GM21723 (cell line): ENCODE results near the gene C1QTNF12.
"Not testable (repeated sequence)": the region's sequence is repeated elsewhere in the genome, so short reads cannot be mapped to it uniquely, and the experiment has no call there.

Experiments used
- ATAC-seq: cut with Tn5 transposase; IDR thresholded peaks from one replicate; pipeline ENCODE4 v1.9.1; 2021; ENCODE audit warnings: mild to moderate bottlenecking, moderate library complexity; ENCODE audit not compliant: unreplicated experiment

Gene C1QTNF12

DNA sequence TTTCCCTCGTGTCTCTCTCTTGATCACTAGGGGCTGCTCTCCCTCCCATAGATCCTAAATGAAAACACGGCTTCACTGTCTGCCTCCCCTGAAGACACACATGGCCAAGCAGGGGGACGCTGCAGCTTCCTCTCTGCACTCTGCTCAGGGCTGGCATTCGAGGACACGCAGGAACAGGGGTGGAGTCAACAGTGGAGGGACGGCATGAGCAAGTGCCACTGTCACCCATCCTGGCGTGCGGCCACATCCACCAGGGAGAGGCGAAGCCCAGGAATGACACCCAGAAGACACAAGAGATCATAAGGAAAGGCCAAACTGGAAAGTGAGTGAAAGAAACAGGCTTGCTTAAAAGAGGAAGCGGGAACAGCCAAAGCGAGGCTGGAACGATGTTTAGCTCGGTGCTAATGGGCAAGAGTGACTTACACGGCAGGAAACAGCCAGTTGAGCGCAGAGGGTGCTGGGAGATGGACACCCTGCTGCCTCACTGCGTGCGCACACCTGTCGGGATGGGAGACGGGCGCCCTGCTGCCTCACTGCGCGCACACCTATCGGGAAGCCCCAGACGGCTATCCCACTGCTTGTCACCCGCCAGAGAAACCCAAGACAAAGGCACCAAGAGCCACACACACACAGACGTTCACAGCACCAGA is 13.6 kb upstream of the C1QTNF12 start:
- no peak for ATAC-seq

DNA sequence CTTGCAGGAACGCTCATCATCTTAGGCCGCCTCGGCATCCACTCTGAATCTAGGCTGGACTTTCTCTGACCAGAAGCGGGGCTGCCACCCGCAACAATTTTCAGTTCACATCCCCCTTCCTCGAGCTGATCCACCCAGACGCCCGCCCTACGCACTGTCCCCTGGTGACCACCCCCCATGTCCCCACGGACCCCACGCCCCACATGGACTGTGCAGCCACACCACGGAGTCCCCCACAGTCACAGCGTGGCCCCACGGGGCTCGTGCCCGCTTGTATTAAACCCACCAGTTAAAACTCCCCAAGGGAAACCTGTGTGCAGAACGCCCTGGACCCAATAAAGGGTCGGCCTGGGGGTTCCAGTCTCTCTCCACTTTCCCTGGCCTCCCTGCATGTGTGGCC is 13.0 kb upstream of the C1QTNF12 start:
- no peak for ATAC-seq

DNA sequence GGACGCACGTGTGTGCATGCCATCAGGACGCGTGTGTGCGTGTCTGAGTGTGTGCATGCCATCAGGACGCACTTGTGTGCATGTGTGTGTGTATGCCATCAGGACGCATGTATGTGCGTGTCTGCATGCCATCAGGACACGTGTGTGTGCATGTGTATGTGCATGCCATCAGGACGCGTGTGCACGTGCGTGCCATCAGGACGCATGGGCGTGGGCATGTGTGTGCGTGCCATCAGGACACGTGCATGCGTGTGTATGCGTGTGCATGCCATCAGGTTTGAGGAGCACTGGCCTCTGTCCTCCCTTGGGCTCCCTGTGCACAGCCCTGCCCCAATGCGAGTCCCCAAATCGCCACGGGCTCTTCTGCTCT is 12.6 kb upstream of the C1QTNF12 start:
- no peak for ATAC-seq

DNA sequence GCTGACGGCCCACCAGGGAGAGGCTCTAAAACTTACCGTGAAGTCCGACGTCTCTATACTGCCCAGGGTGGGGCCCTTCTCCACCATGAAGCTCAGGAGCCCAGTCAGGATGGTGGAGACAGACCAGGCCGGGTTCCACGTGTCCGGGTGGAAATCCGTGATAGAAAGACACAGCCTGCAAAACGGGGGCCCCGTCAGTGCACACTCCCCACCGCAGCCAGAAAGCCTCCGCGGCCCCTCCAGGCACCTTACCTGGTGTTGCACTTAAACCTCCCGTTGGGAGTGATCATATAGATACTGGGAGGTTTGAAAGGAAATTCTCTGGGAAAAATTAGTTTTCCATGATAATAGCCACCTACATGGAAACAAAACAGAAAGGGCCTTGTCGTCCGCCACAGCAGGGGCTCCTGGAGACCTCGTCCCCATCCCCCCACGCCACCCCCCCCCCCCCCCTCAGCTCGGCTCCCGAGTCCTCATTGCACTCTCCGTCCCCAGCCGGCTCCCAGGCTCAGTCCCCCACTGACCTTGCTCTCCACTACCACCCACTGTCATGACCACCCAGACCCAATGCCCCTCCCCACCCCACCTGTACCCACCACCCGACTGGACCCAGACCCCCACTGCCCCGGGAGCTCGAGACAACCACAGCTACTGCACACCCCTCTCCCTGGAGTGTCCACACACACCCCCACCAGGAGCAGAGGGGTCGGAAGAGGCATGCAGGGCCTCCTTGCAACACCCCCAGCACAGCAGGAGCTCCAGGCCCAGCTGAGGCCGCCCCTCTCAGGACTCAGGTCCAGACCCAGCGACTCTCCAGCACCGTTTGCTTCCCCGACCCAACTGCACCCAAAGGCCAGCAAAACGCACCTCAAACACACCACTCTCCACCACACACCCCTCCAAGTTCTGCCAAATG is 10.7 kb upstream of the C1QTNF12 start:
- ATAC-seq = no peak

DNA sequence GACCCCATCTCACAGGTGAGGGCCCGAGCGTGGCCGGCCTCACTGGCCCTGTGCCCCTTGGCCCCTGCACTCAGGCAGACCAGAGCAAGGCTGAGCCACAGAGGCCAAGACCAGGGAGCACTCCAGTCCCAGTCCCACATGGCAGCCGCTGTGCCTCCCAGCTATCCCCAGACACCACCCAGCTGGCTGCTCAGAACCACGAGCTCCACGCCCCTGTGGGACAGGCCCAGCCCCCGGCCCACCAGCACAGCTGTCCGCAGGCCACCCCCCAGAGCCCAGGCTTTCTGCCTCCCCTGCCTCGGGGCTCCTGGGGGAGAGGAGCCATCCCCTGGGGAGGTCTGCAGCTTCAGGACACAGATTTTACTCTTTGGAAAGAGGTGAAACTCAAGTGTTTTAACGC is 9.1 kb upstream of the C1QTNF12 start:
- ATAC-seq = no peak

DNA sequence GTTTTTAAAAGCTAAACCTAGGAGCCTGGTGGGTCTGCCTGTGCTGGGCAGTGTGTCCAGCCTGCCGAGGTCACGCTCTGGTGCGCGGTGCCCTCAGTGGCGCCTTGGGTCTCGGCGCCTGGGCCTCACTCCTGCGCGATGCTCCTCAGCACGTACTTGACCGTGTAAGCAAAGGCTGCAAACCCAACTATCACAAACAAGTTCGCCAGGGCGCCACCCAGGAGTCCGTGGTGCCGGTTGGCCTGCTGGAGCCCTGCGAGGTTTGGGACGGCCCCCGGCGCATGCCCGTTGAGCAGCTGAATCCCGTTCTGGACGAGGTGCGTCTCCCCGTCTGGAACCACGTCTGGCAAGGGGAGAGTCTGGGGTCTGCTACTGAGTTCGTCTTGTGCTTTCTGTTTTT is 8.6 kb upstream of the C1QTNF12 start:
- no peak for ATAC-seq

DNA sequence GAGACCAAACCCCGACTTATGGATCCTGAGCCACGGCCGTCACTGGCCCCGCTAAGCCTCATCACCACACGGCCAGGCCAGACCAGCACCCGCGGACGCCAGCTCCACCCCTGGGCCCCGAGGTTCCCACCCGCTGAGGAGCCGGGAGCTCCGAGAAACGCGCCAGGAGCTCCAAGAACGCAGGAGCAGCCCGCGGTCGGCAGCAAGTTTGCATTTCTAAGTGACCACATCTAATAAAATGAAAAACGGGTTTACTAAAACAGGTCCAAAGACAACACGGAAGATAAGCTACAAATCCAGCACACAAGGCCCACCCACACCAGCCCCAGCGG is 8.1 kb upstream of the C1QTNF12 start:
- no peak for ATAC-seq

DNA sequence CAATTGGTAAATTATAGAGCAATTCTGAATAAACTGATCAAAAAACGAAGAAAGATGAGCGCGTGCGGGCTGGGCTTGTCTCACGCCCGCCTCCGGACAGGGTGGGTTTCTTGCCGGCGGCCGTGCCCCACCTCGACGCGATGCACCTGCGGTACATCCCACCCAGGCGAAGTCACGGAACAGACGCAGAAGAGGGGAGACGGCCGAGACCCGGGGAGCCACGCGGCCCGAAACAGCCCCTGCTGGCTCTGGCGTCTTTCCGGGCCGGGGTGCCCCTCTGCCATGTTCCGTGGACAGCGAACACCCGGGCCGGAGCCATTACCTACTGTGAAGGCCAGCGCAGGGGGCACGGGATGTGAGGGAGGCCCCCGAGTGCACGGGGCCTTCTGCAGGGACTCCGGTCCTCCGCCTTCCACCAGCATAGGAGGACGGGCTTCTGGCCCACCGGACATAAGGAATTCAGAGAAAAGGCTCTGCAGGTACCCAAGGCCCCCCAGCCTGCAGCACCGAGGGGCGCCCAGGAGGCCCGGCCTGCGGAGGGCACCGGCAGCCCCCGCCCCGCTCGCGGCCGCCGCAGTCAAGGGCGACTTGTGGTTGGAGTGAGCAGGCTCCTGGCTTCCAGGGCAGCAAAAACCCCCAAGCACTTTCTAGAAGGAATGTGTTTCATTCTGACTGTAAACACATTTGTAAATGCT is 7.6 kb upstream of the C1QTNF12 start:
- ATAC-seq = no peak

DNA sequence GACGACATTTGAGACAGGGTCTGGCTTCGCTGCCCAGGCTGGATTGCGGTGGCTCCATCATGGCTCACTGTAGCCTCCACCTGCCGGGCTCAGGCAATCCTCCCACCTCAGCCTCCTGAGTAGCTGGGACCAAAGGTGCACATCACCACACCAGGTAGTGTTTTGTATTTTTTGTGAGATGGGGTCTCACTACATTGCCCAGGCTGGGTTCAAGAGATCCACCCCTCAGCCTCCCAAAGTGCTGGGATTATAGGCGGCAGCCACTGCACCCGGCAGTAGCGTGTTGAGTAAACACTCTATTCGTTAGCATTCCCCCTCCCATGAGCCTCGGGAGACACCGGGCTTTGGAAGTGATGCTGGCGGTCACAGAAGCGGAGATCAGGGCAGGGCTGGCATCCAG is 6.8 kb upstream of the C1QTNF12 start:
- ATAC-seq = no peak

DNA sequence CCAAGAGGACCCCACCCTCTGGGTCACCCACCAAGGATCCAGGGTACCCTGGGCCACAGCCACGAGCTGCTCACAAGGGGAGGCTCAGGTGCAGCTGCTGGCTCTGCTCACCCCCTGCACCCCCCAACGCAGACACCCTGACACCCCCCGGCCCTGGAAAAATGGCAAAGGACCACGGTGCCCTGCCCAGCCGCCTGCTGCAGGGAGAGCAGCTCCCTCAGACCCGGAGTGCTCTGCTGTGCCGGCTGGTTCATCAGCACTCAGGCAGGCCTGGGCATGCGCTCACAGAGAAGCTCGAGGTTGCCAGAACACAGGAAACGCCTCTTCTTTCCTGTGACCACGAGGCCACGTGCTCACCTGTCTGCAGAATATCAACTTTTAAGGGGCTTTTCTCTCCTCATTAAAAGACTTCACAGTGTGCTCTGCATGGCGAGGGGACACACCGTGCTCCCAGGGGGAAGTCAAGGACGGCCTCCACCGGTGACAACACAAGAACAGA is 4.3 kb upstream of the C1QTNF12 start:
- peak; percentile 51 for ATAC-seq

DNA sequence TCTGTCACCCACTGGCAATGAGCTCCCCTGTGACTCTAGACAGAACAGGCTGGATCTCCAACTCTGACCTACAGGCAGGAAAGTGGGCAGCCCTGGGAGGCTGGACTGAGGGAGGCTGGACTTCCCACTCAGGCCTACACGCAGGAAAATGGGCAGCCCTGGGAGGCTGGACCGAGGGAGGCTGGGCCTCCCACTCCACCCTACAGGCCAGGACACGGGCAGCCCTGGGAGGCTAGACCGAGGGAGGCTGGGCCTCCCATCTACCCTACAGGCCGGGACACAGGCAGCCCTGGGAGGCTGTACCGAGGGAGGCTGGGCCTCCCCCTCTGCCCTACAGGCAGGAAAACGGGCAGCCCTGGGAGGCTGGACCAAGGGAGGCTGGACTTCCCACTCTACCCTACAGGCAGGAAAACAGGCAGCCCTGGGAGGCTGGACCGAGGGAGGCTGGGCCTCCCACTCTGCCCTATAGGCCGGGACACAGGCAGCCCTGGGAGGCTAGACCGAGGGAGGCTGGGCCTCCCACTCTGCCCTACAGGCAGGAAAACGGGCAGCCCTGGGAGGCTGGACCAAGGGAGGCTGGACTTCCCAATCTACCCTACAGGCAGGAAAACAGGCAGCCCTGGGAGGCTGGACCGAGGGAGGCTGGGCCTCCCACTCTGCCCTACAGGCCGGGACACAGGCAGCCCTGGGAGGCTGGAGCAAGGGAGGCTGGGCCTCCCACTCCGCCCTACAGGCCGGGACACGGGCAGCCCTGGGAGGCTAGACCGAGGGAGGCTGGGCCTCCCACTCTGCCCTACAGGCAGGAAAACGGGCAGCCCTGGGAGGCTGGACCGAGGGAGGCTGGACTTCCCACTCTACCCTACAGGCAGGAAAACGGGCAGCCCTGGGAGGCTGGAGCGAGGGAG is 1.7 kb upstream of the C1QTNF12 start:
- ATAC-seq = not testable (repeated sequence)

DNA sequence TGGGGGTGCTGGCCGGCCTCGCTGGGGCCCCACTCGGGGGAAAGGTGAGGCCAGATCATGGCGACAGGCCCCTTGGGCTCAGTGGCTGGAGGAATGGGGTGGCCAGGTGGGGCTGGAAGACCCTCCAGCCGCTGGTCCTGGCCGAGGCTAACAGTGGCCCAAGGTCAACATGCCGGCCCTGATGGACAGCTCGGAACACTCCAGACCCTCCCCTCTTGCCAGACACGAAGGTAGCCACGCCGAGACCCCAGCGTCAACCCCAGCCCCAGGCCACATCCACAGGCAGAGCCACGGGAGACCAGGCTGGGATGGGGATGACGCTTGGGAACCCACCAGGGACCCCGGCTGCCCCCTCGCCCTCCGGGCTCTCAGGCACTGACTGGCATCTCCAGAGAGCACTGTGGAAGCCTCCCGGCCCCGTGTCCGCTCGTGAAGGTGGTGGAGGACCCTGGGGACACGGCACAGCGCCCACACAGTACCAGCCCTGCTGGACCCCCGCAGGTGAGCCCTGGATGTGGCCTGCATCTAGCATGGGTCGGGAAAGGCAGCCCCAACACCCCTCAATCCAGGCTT is 905 bp upstream of the C1QTNF12 start:
- ATAC-seq = no peak

DNA sequence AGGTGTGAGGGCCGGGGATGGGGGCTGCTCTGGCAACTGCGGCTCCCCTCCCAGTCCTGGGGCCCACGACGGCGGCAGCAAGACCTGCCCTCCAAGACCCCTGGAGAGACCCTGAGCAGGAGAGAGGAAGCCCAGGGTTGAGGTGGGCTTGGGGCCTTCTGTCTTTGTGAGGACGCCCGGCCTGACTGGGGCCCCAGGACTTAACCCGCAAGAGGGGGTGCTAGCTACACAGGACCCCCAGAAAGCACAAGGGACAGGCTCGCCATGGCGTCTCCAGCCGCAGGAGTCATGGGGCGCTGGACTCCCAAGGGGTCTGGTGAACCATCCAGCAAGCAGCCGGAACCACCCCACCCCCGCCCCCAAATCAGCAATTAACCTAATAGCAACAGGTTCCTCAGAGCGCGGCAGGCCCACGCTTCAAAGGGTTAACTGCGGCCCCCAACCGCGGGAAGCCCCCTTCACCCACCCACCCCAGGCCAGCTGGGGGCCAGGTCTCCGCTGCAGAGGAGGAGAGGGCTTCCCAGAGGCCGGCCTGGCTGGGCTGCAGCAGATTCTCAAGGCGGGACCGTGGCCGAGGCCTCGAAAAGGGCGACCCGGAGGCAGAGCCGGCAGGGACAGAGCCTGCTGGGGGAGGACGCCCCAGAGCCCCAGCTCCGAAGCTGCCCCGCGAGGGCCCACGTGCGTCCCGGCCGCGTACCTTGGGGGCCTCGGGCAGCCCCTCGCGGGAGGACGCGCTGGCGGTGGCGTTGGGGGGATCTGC is 525 bp downstream of the C1QTNF12 start:
- no peak for ATAC-seq

DNA sequence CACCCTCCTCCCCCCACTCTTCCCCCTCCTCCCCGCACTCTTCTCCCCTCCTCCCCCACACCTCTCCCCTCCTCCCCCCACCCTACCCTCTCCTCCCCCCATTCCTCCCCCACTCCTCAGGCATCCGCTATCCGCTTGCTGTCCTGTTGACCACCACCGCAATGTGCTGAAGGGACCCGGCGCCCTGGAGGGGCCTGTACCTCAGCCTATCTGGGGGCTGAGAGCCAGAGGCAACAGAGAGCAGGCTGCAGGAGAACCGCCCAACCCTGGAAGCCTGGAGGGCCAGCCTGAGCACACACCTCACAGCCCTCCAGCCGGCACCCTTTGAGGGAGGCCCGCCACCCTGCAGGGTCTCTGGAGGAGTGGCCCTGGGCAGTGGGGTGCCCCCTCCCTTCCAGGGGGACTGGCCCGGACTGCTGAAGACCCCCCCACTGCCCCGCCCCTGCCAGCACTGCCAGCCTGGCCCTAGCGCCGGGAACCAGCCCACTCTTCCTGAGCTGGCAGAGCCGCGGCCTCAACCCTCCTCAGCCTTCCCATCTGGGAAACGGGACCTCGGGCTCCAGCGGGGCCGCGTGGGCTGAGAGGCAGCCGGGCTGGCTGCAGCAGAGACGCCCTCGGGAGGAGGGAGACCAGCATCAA is 1.2 kb downstream of the C1QTNF12 start:
- ATAC-seq = no peak

DNA sequence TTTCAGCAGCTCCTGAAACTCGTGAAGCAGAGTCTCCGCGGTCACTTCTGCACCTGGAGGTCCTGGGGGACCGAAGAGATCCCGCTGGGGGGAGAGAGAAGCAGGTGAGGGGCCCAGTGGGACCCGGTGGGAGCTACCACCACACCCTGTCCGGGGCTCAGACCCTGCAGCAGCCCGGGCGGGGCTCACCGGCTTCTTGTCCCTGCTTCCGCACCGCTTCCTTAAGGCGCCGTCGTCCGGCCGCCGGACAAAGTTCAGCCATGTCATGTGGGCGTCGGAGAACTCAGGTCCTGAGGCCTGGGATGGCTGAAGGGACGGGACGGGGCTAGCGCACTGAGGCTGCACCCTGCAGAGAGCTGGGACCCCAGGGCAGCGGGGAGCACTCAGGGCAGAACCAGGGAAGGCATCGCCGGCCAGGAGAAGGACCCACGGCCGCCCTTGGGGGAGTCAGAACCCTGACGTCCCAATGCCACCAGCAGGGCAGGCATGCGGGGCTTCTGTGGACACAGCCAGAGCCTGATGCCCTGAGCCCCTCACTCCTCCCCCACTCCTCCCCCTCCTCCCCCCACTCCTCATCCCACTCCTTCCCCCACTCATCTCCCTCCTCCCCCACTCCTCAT is 2.2 kb downstream of the C1QTNF12 start:
- ATAC-seq = no peak

DNA sequence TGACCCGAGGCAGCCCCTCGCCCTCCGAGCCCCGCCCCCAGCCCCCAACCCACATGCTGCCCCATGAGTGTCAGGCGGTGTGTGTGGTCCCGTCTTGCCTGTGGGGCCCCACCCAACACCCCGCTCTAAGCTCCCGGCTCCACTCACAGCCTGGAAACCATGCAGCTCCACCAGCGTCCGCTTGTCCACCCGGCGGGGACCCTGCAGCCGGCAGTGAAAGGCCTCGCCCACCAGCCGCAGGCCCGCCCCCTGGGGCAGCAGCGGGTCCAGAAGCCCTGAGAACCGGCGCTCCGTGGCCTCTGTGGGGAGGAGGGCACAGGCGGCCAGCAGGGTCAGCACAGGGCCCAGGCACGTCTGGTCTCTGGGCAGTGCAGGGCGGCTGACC is 2.7 kb downstream of the C1QTNF12 start:
- no peak for ATAC-seq

DNA sequence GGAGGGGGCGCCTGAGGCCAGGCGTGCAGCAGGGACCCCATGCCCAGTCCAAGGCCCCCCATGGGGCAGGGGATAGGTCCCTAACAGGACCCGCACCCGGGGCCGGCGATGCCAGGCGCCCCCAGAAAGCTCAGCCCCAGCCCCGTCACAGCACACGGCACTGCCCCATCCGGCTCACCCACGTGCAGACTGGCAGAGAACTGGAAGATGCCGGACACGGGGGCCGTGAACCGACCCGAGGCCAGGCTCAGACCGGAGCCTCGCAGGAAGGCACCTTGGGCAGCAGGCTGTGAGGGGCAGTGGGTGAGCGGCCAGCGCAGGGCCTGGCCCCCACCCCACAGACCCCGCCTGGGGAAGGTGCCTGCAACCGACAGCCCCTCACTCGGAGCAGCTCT is 3.3 kb downstream of the C1QTNF12 start:
- ATAC-seq = no peak

DNA sequence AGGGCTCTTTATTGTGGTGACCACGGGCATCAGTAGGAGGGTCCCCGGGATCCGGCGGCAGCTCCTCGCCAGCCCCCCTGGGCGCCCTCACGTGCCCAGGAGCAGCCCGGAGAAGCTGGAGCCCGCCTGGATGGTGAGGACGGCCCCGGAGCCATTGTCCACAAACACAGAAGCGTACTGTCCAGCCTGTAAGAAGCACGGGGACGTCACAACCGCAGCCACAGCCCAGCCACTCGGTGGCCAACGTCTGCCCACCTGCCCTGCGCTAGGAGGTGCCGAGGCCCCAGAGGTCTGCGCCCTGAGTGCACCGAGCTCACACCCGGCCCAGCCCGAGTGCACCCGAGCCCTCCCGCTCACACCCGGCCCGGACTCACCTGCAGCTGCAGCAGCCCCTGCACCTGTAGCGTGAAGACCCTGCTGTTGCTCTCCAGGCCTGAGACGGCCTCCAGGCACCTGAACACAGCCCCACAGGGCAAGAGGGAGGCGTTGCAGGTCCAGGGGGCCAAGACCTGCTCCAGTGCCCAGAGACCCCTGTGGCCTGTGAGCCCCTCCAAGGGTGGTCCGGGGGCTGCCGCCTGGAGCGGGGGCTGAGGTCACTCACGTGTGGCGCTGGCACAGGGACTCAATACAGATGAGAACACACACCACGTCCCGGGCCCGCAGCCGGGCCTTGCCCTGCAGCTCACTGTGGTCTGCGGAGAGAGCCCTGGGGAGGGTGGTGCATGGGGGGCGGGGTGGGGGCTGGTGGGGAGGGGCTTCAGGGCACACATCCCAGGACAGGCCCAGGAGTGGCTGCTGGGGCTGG is 3.9 kb downstream of the C1QTNF12 start:
- no peak for ATAC-seq
